HepG2 (cell line): ENCODE measurements around the gene C1orf115. TPM values are rescaled to one million over a fixed set of nuclear protein-coding genes. Genes with fewer than 3 reads are reported as not detected.
A peak's percentile ranks its signal among the peaks of the same experiment; 100 is the strongest.

Experiments used
- BORCS8-MEF2B ChIP-seq: sonication (generic); formaldehyde crosslinking; IDR thresholded peaks from 2 replicates; pipeline ENCODE4 v1.8.0; 2022; ENCODE audit warnings: mild to moderate bottlenecking, missing genetic modification reagents
- IRF1 ChIP-seq: sonication (generic); formaldehyde crosslinking; IDR thresholded peaks from 2 replicates; pipeline ENCODE4 v1.4.0; 2020; ENCODE audit warnings: low read depth, mild to moderate bottlenecking, missing genetic modification reagents
- NR2F6 ChIP-seq, 2 experiments: IDR thresholded peaks; 2 replicates each; pipeline ENCODE4 v1.6.1; 2016; ENCODE audit warnings: antibody characterized with exemption in 1 of 2, mild to moderate bottlenecking in 1 of 2
- POLR2A ChIP-seq, 2 experiments: IDR thresholded peaks; 2 replicates each; pipeline ENCODE4 v1.6.1; 2011; ENCODE audit warnings: low read depth in 2 of 2, low read length in 2 of 2, mild to moderate bottlenecking in 1 of 2, moderate library complexity in 1 of 2; ENCODE audit not compliant: insufficient read depth in 1 of 2
- RBAK ChIP-seq: sonication (generic); formaldehyde crosslinking; IDR thresholded peaks from 2 replicates; pipeline ENCODE4 v1.5.1; 2020; ENCODE audit warnings: mild to moderate bottlenecking, missing genetic modification reagents
- SMAD9 ChIP-seq: sonication (generic); formaldehyde crosslinking; IDR thresholded peaks from 2 replicates; pipeline ENCODE4 v1.5.1; 2020; ENCODE audit warnings: mild to moderate bottlenecking, missing genetic modification reagents
- SNAPC2 ChIP-seq: sonication (generic); formaldehyde crosslinking; IDR thresholded peaks from 2 replicates; pipeline ENCODE4 v1.8.1; 2022; ENCODE audit warnings: mild to moderate bottlenecking, missing genetic modification reagents
- SOX13 ChIP-seq, 3 experiments: fragments of 450-650 bp in 1 of 3; sonication (generic) in 1 of 3; formaldehyde crosslinking in 1 of 3; IDR thresholded peaks in 2 of 3; conservative IDR thresholded peaks in 1 of 3; 2 replicates each; pipeline versions ENCODE4 v1.5.0 to v1.6.1; 2016 to 2020; ENCODE audit warnings: antibody characterized with exemption in 1 of 3, mild to moderate bottlenecking in 1 of 3, missing compliant biosample characterization in 1 of 3, missing genetic modification reagents in 1 of 3, moderate library complexity in 1 of 3
- SRSF9 ChIP-seq: fragments of 200-400 bp; formaldehyde crosslinking; IDR thresholded peaks from 2 replicates; pipeline ENCODE4 v1.6.1; 2018; ENCODE audit warnings: borderline replicate concordance, mild to moderate bottlenecking, low read depth, low read length; ENCODE audit not compliant: insufficient read depth, poor library complexity, severe bottlenecking
- ZHX2 ChIP-seq, 2 experiments: sonication (generic) in 1 of 2; formaldehyde crosslinking in 1 of 2; IDR thresholded peaks; 2 replicates each; pipeline versions ENCODE4 v1.6.1 to v1.9.0; 2014 to 2022; ENCODE audit warnings: antibody characterized with exemption in 1 of 2, borderline replicate concordance in 1 of 2, inconsistent platforms in 1 of 2, low read depth in 1 of 2, missing genetic modification reagents in 1 of 2
- ZNF24 ChIP-seq: fragments of 450-650 bp; IDR thresholded peaks from 2 replicates; pipeline ENCODE4 v1.6.1; 2017; ENCODE audit warnings: antibody characterized with exemption, mild to moderate bottlenecking
- ZNF274 ChIP-seq: sonication (generic); formaldehyde crosslinking; IDR thresholded peaks from 2 replicates; pipeline ENCODE4 v1.5.1; 2020; ENCODE audit warnings: mild to moderate bottlenecking, missing genetic modification reagents
- ZNF598 ChIP-seq: sonication (generic); formaldehyde crosslinking; IDR thresholded peaks from 2 replicates; pipeline ENCODE4 v1.5.1; 2020; ENCODE audit warnings: mild to moderate bottlenecking, missing genetic modification reagents, borderline replicate concordance
- polyA plus RNA-seq, 8 experiments: library from polyadenylated mRNA; depleted of rRNA in 3 of 8; stranded (reverse) in 7 of 8; unstranded in 1 of 8; fragments of >200 nt; fragmentation: Illumina TruSeq in 4 of 8; extraction: Trizol in 4 of 8; gene quantifications; 2 replicates each; pipeline versions ENCODE4 v1.2.1 to v1.2.3, GENCODE V29; 2011 to 2016; ENCODE audit warnings: low read depth in 4 of 8, missing spikeins in 1 of 8, mixed read lengths in 1 of 8; ENCODE audit not compliant: insufficient read depth in 1 of 8
- total RNA-seq, 5 experiments: library from RNA; depleted of rRNA; stranded (reverse); fragments of >200 nt; fragmentation: Illumina TruSeq; extraction: Trizol; gene quantifications; 2 replicates each; pipeline ENCODE4 v1.2.3, GENCODE V29; 2016; ENCODE audit warnings: low read depth in 1 of 5
- TF ChIP-seq, protein P1 (sequence below): sonication (generic); formaldehyde crosslinking; IDR thresholded peaks from 2 replicates; pipeline ENCODE4 v1.4.0; 2020; ENCODE audit warnings: missing genetic modification reagents, borderline replicate concordance
- TF ChIP-seq, protein P2 (sequence below): conservative IDR thresholded peaks from 2 replicates; pipeline ENCODE4 v1.6.1; 2018; ENCODE audit warnings: missing genetic modification reagents

Gene C1orf115
- total and polyA plus RNA-seq, 2 of the 13 experiments (the other 11 are each of a cell fraction or from before 2014, with no cell fraction given): 25.2 to 85.9 TPM

DNA sequence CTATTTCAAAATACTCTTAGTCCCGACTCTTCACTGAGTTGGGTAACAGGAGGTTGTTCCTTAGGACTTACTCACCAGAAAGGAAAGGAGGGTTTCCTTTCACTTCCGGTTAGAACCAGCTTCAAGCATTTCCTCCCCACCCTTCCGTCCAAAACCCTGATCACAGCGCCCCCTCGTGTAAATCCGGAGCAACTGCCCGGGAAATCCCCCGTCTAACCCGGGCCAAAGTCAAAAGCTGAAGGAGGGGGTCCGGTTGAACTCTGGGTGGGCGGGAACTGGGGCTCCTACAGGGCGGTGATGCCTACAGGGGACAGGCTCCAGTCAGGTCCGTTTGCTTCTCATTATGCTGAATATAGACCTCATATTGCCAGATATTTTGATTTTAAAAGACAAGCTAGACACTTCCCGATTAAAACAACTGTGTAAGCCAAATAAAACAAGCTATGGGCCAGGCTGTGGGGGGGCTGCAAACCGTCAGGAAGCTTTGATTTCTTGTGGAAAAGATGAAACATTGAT lies 43.0 kb downstream of the C1orf115 start (continued):
- TF ChIP-seq ZHX2 (IDR thresholded peaks at IDR 0.05; ENCODE audit: low read depth) (no peak), ZHX2 (CRISPR knock-in tag; IDR thresholded peaks at IDR 0.05; ENCODE audit: borderline replicate concordance) (no peak), SOX13 (IDR thresholded peaks at IDR 0.05) (no peak), SOX13 (CRISPR knock-in tag; conservative IDR thresholded peaks at IDR 0.05 in 1 of 2, IDR thresholded peaks at IDR 0.05 in 1 of 2) (no peak), SRSF9 (no peak), SMAD9 (no peak), ZNF274 (no peak), SNAPC2 (CRISPR knock-in tag) (no peak), NR2F6 (IDR thresholded peaks at IDR 0.05) (no peak), NR2F6 (CRISPR knock-in tag; IDR thresholded peaks at IDR 0.05) (0 out of 2 replicates have a peak, but pooled peaks have one; percentile 20), BORCS8-MEF2B (CRISPR knock-in tag) (no peak), IRF1 (CRISPR knock-in tag) (no peak), POLR2A (IDR thresholded peaks at IDR 0.05; ENCODE audit: insufficient read depth in 1 of 2, low read depth in 2 of 2, low read length in 2 of 2) (no peak), ZNF598 (no peak), RBAK (CRISPR knock-in tag) (no peak), ZNF24 (no peak)
- TF ChIP-seq, protein P1, sequence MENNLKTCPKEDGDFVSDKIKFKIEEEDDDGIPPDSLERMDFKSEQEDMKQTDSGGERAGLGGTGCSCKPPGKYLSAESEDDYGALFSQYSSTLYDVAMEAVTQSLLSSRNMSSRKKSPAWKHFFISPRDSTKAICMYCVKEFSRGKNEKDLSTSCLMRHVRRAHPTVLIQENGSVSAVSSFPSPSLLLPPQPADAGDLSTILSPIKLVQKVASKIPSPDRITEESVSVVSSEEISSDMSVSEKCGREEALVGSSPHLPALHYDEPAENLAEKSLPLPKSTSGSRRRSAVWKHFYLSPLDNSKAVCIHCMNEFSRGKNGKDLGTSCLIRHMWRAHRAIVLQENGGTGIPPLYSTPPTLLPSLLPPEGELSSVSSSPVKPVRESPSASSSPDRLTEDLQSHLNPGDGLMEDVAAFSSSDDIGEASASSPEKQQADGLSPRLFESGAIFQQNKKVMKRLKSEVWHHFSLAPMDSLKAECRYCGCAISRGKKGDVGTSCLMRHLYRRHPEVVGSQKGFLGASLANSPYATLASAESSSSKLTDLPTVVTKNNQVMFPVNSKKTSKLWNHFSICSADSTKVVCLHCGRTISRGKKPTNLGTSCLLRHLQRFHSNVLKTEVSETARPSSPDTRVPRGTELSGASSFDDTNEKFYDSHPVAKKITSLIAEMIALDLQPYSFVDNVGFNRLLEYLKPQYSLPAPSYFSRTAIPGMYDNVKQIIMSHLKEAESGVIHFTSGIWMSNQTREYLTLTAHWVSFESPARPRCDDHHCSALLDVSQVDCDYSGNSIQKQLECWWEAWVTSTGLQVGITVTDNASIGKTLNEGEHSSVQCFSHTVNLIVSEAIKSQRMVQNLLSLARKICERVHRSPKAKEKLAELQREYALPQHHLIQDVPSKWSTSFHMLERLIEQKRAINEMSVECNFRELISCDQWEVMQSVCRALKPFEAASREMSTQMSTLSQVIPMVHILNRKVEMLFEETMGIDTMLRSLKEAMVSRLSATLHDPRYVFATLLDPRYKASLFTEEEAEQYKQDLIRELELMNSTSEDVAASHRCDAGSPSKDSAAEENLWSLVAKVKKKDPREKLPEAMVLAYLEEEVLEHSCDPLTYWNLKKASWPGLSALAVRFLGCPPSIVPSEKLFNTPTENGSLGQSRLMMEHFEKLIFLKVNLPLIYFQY: no peak
- TF ChIP-seq, protein P2, sequence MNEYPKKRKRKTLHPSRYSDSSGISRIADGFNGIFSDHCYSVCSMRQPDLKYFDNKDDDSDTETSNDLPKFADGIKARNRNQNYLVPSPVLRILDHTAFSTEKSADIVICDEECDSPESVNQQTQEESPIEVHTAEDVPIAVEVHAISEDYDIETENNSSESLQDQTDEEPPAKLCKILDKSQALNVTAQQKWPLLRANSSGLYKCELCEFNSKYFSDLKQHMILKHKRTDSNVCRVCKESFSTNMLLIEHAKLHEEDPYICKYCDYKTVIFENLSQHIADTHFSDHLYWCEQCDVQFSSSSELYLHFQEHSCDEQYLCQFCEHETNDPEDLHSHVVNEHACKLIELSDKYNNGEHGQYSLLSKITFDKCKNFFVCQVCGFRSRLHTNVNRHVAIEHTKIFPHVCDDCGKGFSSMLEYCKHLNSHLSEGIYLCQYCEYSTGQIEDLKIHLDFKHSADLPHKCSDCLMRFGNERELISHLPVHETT: no peak
